ENCODE measurements around the gene KLRC2.

- TF ChIP-seq EZH2 (IDR thresholded peaks at IDR 0.05; ENCODE audit: low read depth, unreplicated experiment) (no peak), ETS1 (IDR thresholded peaks at IDR 0.05) (no peak), CTCF (conservative IDR thresholded peaks at IDR 0.05; ENCODE audit: low read depth in 2 of 2) (no peak), POLR2AphosphoS5 (IDR thresholded peaks at IDR 0.05; ENCODE audit: low read depth) (no peak), ZNF114 (CRISPR knock-in tag; IDR thresholded peaks at IDR 0.05) (no peak), ZNF331 (CRISPR knock-in tag; IDR thresholded peaks at IDR 0.05; ENCODE audit: low read depth) (no peak), EZH2phosphoT487 (IDR thresholded peaks at IDR 0.05; ENCODE audit: unreplicated experiment) (no peak), REST (IDR thresholded peaks at IDR 0.05; ENCODE audit: unreplicated experiment) (no peak), NANOG (IDR thresholded peaks at IDR 0.05; ENCODE audit: borderline replicate concordance) (no peak), CREB1 (CRISPR knock-in tag; IDR thresholded peaks at IDR 0.05; ENCODE audit: low read depth) (no peak), STAT1 (IDR thresholded peaks at IDR 0.05; ENCODE audit: unreplicated experiment) (no peak), ZNF462 (CRISPR knock-in tag; IDR thresholded peaks at IDR 0.05) (no peak)
Observed at GRCh38 chr12:10456856-10457255, 21.0 kb upstream of the KLRC2 start.
